BE2C (cell line): Measurements from ENCODE around the gene B4GALNT3.

Experiments used
- DNase-seq: peaks from one replicate; pipeline ENCODE4 v3.0.0-alpha.2; 2020
- H3K27me3 ChIP-seq: fragments of 250-450 bp; sonication (Bioruptor Pico); 2 replicates; pipeline ENCODE4 v1.5.1; 2020; ENCODE audit warnings: mild to moderate bottlenecking
- H3K36me3 ChIP-seq: fragments of 250-450 bp; sonication (Bioruptor Pico); 2 replicates; pipeline ENCODE4 v1.5.1; 2020; ENCODE audit warnings: mild to moderate bottlenecking
- H3K4me1 ChIP-seq: fragments of 250-450 bp; sonication (Bioruptor Pico); 2 replicates; pipeline ENCODE4 v1.5.1; 2020
- H3K4me3 ChIP-seq: 2 replicates; pipeline ENCODE4 v1.5.1; 2011; ENCODE audit warnings: low read depth, low read length
- H3K9me3 ChIP-seq: fragments of 250-450 bp; sonication (Bioruptor Pico); 2 replicates; pipeline ENCODE4 v1.5.1; 2020
- TF ChIP-seq, protein P1 (sequence below): IDR thresholded peaks from 2 replicates; pipeline ENCODE4 v1.5.1; 2012; ENCODE audit warnings: mild to moderate bottlenecking, low read depth, low read length

The B4GALNT3 gene

DNA sequence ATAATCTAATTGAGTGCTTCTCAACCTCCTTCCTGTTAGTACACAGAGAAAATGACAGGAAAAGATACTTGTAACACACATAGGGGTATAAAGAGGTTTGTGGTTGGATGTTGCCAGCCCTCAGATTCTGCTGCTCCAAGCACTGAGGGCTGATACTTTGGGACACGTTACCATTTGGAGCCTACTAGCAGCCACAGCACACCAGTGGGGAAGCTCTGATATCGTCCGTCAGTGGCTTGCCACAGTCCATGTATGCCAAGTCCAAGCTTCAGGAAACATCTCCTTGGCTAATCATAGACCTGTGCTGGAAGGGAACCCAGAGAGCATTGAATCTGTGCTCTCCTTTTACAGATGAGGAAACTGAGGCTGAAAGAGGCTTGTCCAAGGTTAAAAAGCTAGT is 22.3 kb downstream of the B4GALNT3 start:
- H3K27me3 ChIP-seq: peaks cover 5% of the 10 kb centered on the region; the same call in 1 of the 2 replicates
- no peaks in the 10 kb centered on the region for H3K4me1 ChIP-seq
- no peaks in the 10 kb centered on the region; the same call in 1 of the 2 replicates for H3K9me3 ChIP-seq
- TF ChIP-seq, protein P1, sequence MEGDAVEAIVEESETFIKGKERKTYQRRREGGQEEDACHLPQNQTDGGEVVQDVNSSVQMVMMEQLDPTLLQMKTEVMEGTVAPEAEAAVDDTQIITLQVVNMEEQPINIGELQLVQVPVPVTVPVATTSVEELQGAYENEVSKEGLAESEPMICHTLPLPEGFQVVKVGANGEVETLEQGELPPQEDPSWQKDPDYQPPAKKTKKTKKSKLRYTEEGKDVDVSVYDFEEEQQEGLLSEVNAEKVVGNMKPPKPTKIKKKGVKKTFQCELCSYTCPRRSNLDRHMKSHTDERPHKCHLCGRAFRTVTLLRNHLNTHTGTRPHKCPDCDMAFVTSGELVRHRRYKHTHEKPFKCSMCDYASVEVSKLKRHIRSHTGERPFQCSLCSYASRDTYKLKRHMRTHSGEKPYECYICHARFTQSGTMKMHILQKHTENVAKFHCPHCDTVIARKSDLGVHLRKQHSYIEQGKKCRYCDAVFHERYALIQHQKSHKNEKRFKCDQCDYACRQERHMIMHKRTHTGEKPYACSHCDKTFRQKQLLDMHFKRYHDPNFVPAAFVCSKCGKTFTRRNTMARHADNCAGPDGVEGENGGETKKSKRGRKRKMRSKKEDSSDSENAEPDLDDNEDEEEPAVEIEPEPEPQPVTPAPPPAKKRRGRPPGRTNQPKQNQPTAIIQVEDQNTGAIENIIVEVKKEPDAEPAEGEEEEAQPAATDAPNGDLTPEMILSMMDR: no peak
- H3K4me3 ChIP-seq: no peak overlapping the region
- no peak for DNase-seq
- no peaks in the 10 kb centered on the region for H3K36me3 ChIP-seq

DNA sequence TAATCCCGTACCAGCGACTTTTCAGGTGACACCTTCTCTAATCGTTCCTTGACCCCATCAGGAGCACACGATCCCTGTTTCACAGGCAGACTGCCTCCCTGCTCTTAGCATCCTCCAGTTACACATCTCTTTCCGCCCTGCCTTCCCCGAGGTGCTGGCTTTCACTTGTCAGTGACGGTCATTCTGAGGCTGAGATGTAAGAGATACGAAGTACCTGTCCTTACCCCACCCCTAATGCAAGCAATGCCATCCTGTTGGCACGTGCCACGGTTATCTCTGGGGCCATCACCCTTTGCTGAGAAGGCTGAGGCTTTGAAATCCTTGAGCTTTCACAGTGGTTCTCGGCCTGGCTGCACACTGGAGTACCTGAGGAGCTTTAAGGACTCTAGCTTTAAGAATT is 24.4 kb downstream of the B4GALNT3 start:
- H3K27me3 ChIP-seq: no peaks in the 10 kb centered on the region
- TF ChIP-seq, protein P1: no peak
- H3K4me1 ChIP-seq: no peaks in the 10 kb centered on the region
- DNase-seq: no peak
- no peaks in the 10 kb centered on the region; the same call in 1 of the 2 replicates for H3K9me3 ChIP-seq
- no peak overlapping the region for H3K4me3 ChIP-seq
- no peaks in the 10 kb centered on the region for H3K36me3 ChIP-seq

DNA sequence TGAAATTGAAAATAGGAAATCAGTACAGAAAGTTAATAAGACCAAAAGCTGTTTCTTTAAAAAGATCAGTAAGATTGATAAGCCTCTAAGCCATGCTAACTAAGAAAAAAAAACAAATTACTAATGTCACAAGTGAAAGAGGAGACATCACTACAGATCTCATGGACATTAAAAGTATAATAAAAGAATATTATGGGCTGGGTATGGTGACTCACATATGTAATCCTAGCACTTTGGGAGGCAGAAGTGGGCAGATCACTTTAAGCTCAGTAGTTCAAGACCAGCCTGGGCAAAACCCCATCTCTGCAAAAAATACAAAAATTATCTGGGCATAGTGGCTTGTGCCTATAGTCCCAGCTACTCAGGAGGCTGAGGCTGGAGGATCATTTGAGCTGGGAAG is 30.5 kb downstream of the B4GALNT3 start:
- Histone ChIP-seq H3K9me3 (no peaks in the 10 kb centered on the region), H3K36me3 (no peaks in the 10 kb centered on the region), H3K4me3 (no peak overlapping the region), H3K27me3 (no peaks in the 10 kb centered on the region), H3K4me1 (no peaks in the 10 kb centered on the region)
- TF ChIP-seq, protein P1: no peak
- DNase-seq: no peak

DNA sequence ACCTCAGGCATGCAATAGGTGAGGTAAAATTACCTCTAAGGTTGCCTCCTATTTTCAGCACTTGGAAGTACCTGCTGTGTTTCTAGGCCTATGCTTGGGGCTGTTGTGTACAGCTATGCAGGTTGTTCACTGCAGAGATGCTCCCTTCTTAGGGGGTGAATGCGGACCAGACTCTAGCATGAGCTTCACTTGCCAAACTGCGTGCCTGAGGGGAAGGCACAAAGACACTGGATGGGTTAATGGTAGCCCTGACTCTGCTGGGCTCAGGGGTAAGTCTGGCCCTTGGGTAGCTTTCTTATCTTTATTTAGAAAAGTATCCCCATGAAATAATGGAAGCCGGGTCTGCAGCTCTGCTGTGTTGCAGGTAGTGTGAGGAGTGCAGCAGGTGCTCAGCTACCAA is 35.7 kb downstream of the B4GALNT3 start:
- TF ChIP-seq, protein P1: no peak
- Histone ChIP-seq H3K4me1 (no peaks in the 10 kb centered on the region), H3K27me3 (peaks cover 13% of the 10 kb centered on the region), H3K36me3 (no peaks in the 10 kb centered on the region), H3K4me3 (no peak overlapping the region), H3K9me3 (no peaks in the 10 kb centered on the region)
- no peak for DNase-seq

DNA sequence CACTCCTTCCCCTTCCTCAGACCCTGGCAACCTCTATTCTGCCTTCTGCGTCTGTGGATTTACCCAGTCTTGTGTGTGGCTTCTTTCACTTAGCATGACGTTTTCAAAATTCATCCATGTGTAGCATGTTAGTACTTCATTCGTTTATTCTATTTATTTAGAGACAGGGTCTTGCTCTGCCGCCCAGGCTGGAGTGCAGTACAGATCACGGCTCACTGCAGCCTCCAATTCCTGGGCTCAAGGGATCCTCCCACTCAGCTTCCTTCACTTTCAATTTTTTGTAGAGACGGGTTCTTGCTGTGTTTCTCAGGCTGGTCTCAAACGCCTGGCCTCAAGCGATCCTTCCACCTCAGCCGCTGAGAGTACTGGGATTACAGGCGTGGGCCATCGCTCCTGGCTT is 37.0 kb downstream of the B4GALNT3 start:
- H3K4me1 ChIP-seq: no peaks in the 10 kb centered on the region
- TF ChIP-seq, protein P1: no peak
- H3K27me3 ChIP-seq: peaks cover 13% of the 10 kb centered on the region
- no peak for DNase-seq
- H3K36me3 ChIP-seq: no peaks in the 10 kb centered on the region
- H3K4me3 ChIP-seq: no peak overlapping the region
- no peaks in the 10 kb centered on the region for H3K9me3 ChIP-seq

DNA sequence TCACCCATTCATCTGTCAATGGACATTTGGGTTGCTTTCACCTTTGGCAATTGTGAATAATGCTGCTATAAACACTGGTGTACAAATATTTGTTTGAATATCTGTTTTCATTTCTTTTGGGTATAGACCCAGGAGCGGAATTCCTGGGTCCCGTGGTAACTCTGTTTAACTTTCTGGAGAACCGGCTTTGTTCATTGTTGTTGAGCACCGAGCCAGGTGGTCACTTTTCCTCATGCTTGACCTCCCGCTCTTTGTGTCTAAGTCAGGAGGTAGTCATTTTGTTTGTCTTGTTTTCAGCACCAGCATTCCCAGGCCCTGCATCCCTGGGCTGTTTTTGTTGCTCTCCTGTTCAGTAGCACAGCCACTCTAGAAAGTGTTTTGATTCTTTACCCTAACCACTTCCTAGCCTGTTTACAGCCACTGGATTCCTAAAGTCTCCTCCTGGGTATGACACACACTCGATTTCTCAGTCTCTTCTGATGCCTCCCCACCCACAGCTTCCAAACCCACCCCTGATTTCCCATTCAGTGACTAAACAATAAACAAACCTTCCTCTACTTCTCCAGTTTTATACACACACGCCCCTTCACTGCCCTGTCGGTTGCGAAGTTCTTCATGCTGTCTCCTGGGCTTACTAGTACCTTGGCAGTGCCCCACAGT is 37.9 kb downstream of the B4GALNT3 start:
- H3K36me3 ChIP-seq: no peaks in the 10 kb centered on the region
- no peak for DNase-seq
- H3K9me3 ChIP-seq: no peaks in the 10 kb centered on the region
- no peak overlapping the region for H3K4me3 ChIP-seq
- H3K27me3 ChIP-seq: peaks cover 13% of the 10 kb centered on the region
- TF ChIP-seq, protein P1: no peak
- H3K4me1 ChIP-seq: no peaks in the 10 kb centered on the region
